GM12891 (cell line): ENCODE data around the gene ELOA.

Experiments used
- DNase-seq: peaks from one replicate; pipeline ENCODE4 v3.0.0; 2011; ENCODE audit warnings: low spot score; ENCODE audit not compliant: insufficient read length
- FAIRE-seq: peaks from 2 replicates; lab custom pipeline; 2011; peaks lifted over from hg19 to GRCh38; lab: Jason Lieb, UNC
- PAX5 ChIP-seq: IDR thresholded peaks from 2 replicates; pipeline ENCODE4 v1.6.1; 2011; ENCODE audit warnings: low read length, moderate library complexity, mild to moderate bottlenecking; ENCODE audit not compliant: insufficient read depth, severe bottlenecking
- POLR2A ChIP-seq: IDR thresholded peaks from 2 replicates; pipeline ENCODE4 v1.6.1; 2011; ENCODE audit warnings: low read depth, low read length, control low read depth
- POLR2AphosphoS5 ChIP-seq: IDR thresholded peaks from 2 replicates; pipeline ENCODE4 v1.6.1; 2011; ENCODE audit warnings: low read depth, low read length, control low read depth
- POU2F2 ChIP-seq: IDR thresholded peaks from 2 replicates; pipeline ENCODE4 v1.6.1; 2011; ENCODE audit warnings: low read depth, mild to moderate bottlenecking, control low read depth, low read length, moderate library complexity
- SPI1 ChIP-seq: IDR thresholded peaks from 2 replicates; pipeline ENCODE4 v1.6.1; 2011; ENCODE audit warnings: low read depth, low read length, control low read depth
- TAF1 ChIP-seq: IDR thresholded peaks from 2 replicates; pipeline ENCODE4 v1.6.1; 2011; ENCODE audit warnings: low read depth, low read length, control low read depth

The ELOA gene

GRCh38 chr1:23757812-23758211, 14.5 kb downstream of the ELOA start:
- no peak for DNase-seq
- no peak for FAIRE-seq
- no peak for TF ChIP-seq PAX5
- TF ChIP-seq POLR2A = no peak
- TF ChIP-seq POU2F2 = no peak
- TF ChIP-seq TAF1 = no peak
- no peak for TF ChIP-seq SPI1
- no peak for TF ChIP-seq POLR2AphosphoS5

- no peak for DNase-seq
- FAIRE-seq = no peak
Measured at GRCh38 chr1:23759277-23759676, 16.0 kb downstream of the ELOA start.

GRCh38 chr1:23763041-23763577, 19.8 kb downstream of the ELOA start:
- TF ChIP-seq PAX5 = no peak
- TF ChIP-seq TAF1 = no peak
- no peak for TF ChIP-seq POU2F2
- TF ChIP-seq SPI1 = no peak
- TF ChIP-seq POLR2A = no peak
- no peak for TF ChIP-seq POLR2AphosphoS5
- FAIRE-seq = no peak

More at GRCh38 chr1:23759277-23759676, 16.0 kb downstream of the ELOA start:
- TF ChIP-seq SPI1 (no peak), TAF1 (no peak), POLR2AphosphoS5 (no peak), POU2F2 (no peak), POLR2A (no peak), PAX5 (no peak)

GRCh38 chr1:23768733-23769132, 25.5 kb downstream of the ELOA start:
- TF ChIP-seq PAX5 = no peak
- TF ChIP-seq POLR2A = no peak
- no peak for TF ChIP-seq SPI1
- no peak for TF ChIP-seq TAF1

More at GRCh38 chr1:23763041-23763577, 19.8 kb downstream of the ELOA start:
- DNase-seq = no peak

GRCh38 chr1:23772049-23772853, 29.0 kb downstream of the ELOA start:
- peak; percentile 47 for DNase-seq

More at GRCh38 chr1:23768733-23769132, 25.5 kb downstream of the ELOA start:
- DNase-seq (no peak), FAIRE-seq (no peak)

GRCh38 chr1:23772854-23773242, 29.6 kb downstream of the ELOA start:
- TF ChIP-seq POLR2A (no peak), POLR2AphosphoS5 (no peak), SPI1 (no peak), TAF1 (no peak), POU2F2 (no peak), PAX5 (no peak)
- FAIRE-seq = no peak
- DNase-seq = no peak

More at GRCh38 chr1:23772049-23772853, 29.0 kb downstream of the ELOA start:
- peak; percentile 91 for FAIRE-seq
- TF ChIP-seq PAX5 = no peak
- no peak for TF ChIP-seq POLR2AphosphoS5
- no peak for TF ChIP-seq SPI1

GRCh38 chr1:23774174-23774880, 31.1 kb downstream of the ELOA start:
- DNase-seq = no peak
- TF ChIP-seq TAF1 (no peak), PAX5 (no peak), POU2F2 (no peak), POLR2AphosphoS5 (no peak), SPI1 (no peak), POLR2A (no peak)
- no peak for FAIRE-seq

- DNase-seq = no peak
- FAIRE-seq = no peak
- TF ChIP-seq TAF1 (no peak), PAX5 (no peak)
Measured at GRCh38 chr1:23776217-23776616, 32.9 kb downstream of the ELOA start.

GRCh38 chr1:23777979-23778814, 34.9 kb downstream of the ELOA start, which contains the start of gene PITHD1:
TSS of gene PITHD1 (plus strand) at chr1:23778418. CDS start at chr1:23778516, 98 bp downstream.
- peak; percentile 93 for DNase-seq
- peak; percentile 89 for FAIRE-seq
- TF ChIP-seq POU2F2 (no peak), POLR2A (peak; percentile 69), TAF1 (peak; percentile 62), PAX5 (peak; percentile 75), POLR2AphosphoS5 (peak; percentile 81), SPI1 (no peak)
